ENCODE data around the gene ESRRB.

The ESRRB gene

DNA sequence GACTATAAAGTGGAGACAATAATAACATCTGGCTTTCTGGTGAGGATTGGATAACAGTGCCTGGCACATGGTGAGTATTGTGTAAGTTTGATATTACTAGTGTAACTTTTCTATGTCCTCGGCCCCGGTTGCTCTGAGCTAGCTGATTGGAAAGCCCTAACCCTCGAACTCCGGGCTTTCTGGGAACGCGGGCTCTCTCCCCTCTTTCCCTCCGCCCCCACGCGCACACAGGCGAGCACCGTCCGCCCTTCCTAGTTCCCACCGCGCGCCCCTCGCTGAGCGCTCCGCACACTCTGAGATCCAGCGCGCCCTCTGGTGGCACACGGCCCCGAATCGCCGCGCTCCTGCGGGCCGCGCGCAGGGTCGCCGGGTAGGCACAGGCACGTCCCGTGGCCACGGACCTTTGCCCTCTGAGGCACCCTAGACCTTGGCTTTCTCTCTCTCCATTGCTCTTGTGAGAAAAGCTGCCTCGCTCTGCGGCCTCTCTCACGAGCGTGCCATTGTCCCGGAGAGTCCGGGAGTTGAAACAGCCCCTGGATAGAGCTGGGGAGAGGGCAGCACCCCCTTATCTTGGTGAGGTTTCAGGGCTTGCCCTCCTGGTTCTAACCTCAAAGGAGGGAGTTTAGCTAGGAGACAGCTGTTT is 23.2 kb upstream of the ESRRB start:
- DNase-seq = peak; percentile 43

DNA sequence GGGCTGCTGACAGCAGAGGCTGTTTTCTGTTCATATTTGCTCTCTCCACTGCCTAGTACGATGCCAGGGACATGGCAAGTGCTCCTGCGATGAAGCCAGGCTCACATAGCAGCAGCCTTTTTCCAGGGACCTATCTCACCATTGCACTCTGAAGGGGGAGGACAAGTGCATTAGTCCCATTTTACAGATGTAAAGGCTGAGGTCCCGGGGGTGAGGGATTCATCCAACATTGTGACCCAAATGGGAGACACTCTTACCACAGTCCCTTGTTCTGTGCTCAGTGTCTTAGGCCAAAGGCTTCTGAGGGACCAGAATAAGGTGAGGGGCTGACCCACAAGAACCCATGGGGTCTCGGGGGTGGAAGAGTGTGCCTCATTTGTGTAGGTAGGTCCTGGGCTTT is 21.6 kb upstream of the ESRRB start:
- DNase-seq = no peak

DNA sequence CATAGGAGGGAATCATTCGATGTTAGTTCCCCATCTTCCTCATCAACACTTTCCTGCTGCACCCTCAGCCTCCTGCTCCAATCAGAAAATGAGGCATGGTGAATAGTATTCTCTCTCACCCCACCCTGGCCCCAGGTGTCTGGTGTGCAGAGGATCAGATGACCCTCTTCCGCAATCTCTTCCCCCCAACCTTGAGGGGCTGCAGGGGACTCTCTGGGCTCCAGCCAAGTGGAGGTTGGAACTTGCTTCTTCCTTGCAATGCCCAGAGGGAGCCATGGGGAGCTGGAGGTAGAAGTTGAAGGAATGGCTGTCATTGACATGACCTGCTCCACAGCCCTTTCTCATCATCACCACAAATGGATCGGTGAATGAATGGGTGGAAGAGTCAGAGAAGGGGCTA is 20.2 kb upstream of the ESRRB start:
- DNase-seq = no peak

DNA sequence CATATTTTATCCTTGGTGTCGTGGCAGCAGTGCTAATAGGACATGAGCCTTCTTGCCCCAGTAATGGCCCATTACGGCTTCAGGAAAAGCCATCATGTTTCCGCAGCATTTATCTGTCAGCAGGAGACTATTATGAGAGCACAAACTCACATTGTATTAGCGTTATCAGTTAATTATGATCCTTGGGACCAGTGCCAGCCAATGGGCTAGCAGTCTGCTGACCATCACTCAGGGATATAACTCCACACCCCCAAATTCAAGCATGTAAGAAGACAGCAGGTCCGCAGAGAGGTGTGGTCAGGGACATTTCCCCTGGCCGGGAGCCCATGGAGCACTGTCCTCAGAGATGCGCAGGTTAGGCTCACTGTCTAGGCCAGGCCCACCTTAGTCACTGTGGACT is 4.9 kb upstream of the ESRRB start:
- no peak for DNase-seq

GRCh38 chr14:76373456-76373855 is 2.5 kb upstream of the ESRRB start:
- DNase-seq = no peak

GRCh38 chr14:76375484-76375883 is 453 bp upstream of the ESRRB start:
- DNase-seq = no peak

- no peak for DNase-seq
These were observed 506 bp downstream of the ESRRB start for GRCh38 chr14:76376409-76376877.

DNA sequence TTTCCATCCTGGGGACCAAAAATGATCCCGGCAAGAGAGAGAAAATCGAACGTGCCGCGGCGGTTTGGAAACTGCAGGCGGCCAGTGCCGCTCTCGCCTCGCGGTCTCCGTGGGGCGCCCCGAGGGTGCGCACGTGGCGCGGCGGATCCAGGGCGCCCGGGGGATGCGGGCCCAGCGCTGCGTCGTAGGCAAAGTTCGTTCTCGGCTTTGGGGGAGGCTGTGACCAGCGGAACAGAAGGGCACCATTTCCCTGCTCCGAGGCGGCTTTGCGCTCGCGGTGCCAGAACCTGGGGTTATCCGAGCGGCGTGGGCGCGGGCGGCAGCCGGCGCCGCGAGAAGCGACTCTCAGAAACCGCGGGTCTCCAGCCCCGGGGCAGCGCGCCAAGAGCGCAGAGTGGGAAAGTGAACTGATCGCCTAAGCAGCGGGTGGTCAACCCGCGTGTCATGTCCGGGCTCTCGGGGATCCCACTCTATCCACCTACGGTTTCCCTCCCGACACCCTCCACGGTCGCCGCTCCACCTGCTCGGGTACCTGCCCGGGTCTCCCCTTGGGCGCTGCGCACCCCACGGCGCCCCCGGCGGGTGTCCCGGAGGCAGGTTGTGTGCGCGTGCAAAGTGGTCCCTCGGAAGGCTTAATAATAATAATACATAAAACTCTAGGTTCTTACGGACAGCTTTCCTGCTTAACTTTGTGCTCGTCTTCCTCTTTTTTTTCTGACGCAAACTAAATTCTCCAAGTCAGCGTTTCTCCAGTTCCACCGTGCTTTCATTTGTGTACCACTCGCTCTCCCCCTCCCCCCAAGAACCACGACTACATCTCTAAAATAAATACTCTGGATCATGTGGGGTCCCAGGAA is 1.2 kb downstream of the ESRRB start:
- no peak for DNase-seq

DNA sequence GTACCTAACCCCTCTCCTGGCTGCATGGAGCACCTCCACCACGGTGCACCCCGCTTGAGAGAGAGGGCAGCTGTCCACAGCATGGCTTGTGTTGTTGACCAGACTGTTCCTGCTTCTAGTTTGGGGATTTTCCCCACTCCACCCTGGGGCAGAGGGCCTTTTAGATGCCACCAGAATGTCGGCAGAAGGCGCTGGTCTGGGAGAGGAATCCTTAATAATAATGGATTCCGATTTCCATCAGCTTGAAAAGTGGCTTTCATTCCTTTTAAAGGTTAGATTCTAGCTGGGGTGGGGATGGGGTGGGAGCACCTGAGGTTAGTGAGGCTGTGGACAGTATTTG is 1.8 kb downstream of the ESRRB start:
- DNase-seq = no peak

GRCh38 chr14:76380991-76381390 is 5.1 kb downstream of the ESRRB start:
- no peak for DNase-seq

DNA sequence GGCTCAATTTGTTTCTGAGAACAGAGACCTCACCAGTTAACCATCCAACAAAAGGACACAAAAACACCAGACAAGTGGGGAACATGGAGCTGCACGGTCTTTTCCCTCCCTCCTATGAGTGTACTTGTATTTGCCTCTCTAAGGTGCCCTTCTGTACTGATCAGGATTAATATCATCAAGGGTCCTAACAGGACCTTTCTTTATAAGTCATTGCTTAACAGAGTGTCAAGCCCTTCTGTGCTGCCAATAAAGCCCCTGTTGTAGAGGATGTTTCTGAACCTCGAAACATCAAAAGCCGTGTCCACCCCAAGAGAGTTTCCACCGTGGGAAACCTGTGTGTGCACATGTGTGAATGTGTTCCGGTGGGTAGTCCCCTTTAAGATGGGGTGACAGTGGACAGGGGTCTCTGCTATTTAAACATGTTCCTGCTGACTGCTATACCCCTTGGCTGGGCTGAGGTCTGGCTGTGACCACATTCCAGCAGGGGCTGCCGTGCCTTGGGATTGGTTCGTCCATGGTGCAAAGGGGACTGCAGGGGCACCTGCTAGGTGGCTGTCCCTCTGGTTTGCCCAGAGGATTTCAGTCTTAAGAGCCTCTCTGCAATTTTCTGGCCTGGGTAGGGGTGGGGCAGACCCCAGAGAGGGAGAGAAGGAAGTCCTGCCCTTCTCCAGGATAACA is 6.0 kb downstream of the ESRRB start:
- DNase-seq = no peak

DNA sequence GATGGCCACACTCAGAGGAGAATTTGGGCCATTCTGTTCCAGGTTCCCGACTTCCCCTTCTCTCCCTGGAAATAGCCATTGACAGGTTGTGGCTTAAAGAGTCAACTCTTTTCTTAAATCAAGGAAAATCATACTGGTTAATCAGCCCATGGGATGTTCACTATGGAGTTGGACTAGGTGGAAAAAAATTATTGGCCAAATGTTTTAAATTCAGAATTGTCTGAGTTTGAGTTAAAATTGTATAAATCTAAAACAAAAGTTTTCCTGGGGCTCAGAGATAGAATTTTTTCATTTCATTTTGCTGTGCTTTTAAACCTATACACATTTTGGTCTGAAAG is 6.5 kb downstream of the ESRRB start:
- no peak for DNase-seq

DNA sequence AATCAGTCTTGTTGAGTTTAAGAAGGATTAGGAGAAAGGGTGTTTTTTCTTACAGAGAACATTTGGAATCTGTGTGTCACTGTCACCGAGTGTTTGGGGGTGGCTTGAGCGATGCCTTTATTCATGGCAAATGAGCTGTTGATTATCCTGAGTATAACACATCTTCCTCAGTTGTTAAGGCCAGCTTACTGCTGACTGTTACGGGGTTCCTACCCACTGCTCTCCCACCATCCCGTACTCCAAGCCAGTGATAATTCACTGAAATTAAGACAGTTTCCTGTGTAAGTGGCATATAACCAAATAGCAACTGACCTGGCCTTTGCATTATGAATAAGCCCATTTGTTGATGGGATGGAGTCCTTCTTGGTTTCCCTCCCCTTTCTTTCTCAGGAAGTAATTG is 9.5 kb downstream of the ESRRB start:
- no peak for DNase-seq

GRCh38 chr14:76386944-76387782 is 11.2 kb downstream of the ESRRB start:
- DNase-seq = peak; percentile 83

DNA sequence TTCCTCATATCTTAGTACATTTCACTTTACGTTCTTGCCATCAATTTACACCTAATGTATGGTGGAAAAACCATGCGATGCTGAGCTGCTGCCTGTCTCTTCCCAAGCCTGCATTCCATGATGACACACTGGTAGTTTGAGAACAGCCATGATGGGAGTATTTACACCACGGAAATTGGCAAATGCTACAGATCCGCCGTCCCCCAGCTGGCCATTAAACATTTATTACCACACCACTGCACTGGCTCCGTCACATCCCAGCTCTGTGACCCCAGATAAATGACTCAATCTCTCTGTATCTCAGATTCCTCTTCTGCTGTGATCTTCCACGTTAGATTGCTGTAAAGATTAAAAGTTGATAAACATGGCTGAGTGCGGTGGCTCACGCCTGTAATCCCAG is 13.9 kb downstream of the ESRRB start:
- DNase-seq = no peak

DNA sequence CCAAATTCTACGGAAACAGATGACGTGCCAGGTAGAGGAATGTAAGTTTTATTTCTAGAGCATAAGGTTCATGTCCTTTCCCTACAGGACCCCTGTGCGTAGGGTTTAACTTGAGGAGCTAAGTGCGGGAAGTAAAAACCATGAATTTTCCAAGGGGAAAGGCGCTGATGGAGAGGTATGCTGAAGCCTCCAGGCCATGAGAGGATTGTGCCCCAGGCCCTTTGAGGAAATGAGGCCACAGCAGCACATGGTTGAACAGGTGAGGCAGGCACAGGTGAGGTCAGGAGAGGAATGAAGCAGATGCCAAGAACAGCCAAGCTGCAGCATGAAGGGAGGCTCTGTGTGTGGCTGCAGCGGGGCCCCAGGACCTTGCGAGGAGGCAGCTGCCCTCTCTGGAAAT is 14.7 kb downstream of the ESRRB start:
- DNase-seq = no peak

GRCh38 chr14:76391981-76392690 is 16.2 kb downstream of the ESRRB start:
- no peak for DNase-seq

DNA sequence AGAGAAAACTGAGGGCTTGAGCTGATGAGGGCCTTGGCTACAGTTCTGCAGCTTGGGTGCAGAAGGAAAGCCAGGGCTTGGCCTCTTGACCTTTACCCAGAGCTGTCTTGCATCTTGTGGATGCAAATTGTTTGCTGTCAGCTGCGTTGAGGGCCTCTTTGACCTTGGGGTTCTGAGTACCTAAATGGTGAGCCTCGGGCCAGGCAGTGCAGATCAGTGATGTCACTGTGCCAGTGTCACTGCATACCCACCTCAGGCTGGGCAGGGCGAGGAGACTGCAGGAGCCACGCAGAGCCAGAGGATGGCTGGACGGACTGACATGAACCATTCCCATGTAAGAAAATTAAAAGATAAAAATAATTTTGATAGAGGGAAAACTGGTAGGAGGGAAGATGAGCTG is 18.6 kb downstream of the ESRRB start:
- no peak for DNase-seq

- DNase-seq = no peak
These were observed 19.2 kb downstream of the ESRRB start for GRCh38 chr14:76395161-76395560.

DNA sequence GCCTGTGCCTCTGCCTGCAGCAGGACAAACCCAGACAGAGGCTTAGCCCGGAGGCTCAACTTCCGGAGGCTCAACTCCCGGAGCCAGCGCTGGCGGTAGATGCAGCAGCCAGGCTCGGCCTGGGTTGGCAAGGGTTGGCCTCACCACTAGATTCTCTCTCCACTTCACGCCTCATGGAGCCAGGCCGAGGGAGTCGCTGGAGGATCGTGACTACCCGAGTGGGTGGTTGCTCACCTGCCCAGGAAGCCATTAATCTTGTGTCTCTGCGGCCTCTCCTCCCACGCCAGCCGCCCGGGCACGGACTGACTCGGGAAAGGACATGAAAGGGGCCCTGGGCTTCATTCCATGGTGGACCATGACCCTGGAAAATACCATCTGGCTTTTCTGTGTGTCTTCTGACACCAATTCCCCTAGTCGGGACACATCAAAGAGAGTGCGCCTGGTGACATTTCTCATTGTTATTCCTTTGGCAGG is 20.8 kb downstream of the ESRRB start:
- no peak for DNase-seq

DNA sequence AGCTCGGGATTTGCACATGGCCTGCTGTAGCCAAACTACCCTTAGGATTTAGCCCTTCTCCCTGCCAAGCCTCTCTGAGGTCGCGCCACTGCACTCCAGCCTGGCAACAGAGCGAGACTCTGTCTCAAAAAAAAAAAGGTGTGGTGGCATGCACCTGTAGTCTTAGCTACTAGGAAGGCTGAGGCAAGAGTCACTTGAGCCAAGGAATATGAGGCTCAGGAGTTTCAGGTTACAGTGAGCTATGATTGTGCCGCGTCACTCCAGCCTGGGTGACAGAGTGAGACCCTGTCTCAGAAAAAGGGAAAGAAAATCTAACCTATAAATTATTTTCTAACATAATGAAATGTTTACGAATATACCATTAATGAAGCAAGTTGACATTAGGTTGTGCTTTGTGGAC is 29.7 kb downstream of the ESRRB start:
- no peak for DNase-seq

GRCh38 chr14:76407449-76408150 is 31.7 kb downstream of the ESRRB start:
- no peak for DNase-seq
